SIG-M5 treated with dmso at 0.1 percent for 504 hours (cell line): ENCODE results near the gene N4BP2L1.

Experiments
- DNase-seq: peaks from one replicate; lab custom pipeline; 2025; ENCODE audit not compliant: unreplicated experiment; lab: John Stamatoyannopoulos, UW

The N4BP2L1 gene

DNA sequence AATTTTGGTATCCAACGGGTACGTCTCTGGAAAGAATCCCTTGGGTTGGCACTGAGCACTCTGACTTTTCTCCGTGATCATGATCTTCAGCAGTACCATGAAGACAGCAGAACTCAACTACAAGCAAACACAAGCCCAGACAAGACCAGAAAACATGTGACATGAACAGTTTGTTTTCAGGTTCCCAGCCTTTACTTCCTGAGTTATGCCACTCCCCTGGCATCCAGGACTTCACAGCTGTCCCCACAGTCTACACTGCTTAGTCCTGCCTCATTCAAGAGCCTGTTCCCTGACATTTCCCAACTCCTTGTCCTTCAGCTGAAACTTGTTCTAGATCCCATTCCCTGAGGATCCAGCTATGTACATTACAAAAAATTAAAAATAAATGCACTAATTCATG, 4.9 kb upstream of the N4BP2L1 start:
- DNase-seq = no peak

GRCh38 chr13:32431361-32431760, 3.4 kb upstream of the N4BP2L1 start:
- DNase-seq = no peak

- no peak for DNase-seq
Observed at GRCh38 chr13:32430018-32430747, 2.3 kb upstream of the N4BP2L1 start.

DNA sequence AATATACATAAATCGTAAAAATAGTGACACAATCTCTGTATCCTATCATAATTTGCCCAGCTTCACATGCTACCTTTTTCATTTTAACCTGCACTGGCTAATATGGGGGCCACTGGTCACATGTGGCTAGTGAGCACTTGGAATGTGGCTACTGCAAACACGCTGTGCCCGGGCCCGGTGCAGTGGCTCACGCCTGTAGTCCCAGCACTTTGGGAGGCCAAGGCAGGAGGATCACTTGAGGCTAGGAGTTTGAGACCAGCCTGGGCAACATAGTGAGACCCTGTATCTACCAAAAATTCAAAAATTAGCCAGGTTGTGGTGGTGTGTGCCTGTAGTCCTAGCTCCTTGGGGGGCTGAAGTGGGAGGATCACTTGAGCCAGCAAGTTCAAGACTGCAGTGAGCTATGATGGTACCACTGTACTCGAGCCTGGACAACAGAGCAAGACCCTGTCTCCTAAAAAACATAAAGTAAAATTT, 1.5 kb upstream of the N4BP2L1 start:
- DNase-seq = no peak

- peak; percentile 75 for DNase-seq
Observed at GRCh38 chr13:32428581-32429432, 877 bp upstream of the N4BP2L1 start.

- DNase-seq = no peak
Observed at GRCh38 chr13:32426990-32427851, 709 bp downstream of the N4BP2L1 start.

DNA sequence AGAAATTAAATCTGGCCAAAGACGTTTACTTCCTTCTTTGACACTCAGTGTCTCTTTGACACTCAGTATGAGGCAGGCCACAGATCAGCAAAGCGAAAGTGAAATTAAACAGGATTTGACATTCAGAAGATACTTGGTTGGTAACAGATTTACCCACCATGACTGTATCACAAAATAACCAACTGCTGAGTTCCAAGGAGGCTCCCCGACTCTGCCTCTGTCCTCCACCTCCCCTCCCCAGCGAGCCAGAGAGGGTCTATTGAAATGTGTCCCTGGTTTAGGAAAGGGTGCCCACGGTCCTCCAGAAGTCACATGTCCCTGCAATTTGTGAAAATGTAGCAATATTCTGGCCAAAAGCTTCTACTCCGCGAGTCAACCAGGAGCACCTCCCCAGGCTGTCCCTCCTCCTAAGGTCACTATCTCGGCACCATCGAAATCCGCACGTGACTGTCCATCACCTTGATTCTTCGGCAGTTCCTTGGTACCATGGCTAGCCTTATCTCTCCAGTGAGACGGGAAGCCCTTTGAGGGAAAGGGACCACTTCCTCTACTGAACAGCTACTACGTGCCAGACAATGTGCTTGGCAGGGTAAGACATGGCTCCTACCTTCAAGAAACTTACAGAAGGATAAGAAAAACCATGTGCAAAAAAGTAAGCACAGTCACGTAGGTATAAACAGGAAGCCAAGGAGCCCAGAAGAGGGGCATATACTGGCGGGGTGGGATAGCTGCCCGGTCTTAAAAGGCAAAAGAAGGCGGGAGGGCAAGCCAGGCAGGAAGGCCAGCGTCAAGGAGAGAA, 1.5 kb downstream of the N4BP2L1 start:
- peak; percentile 76 for DNase-seq

- no peak for DNase-seq
Observed at GRCh38 chr13:32425158-32425557, 2.8 kb downstream of the N4BP2L1 start.

DNA sequence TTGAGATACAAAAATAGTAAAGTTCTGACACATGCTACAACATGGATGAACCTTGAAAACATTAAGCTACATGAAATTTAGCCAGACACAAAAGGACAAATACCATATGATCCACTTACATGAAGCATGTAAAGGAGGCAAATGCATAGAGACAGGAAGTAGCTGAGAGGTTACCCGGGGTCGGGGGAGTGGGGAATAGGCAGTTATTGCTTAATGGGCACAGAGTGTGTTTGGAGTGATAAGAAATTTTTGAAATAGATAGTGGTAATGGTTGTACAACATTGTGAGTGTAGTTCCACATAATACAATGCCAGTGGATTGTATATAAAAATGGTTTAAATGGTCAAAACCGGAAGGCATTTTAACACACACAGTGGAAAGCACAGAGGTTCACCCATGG, 4.3 kb downstream of the N4BP2L1 start:
- DNase-seq = peak; percentile 76

- no peak for DNase-seq
Observed at GRCh38 chr13:32419862-32420261, 8.1 kb downstream of the N4BP2L1 start.

GRCh38 chr13:32417995-32418394, 9.9 kb downstream of the N4BP2L1 start:
- no peak for DNase-seq

GRCh38 chr13:32415019-32415418, 12.9 kb downstream of the N4BP2L1 start:
- DNase-seq = peak; percentile 30

DNA sequence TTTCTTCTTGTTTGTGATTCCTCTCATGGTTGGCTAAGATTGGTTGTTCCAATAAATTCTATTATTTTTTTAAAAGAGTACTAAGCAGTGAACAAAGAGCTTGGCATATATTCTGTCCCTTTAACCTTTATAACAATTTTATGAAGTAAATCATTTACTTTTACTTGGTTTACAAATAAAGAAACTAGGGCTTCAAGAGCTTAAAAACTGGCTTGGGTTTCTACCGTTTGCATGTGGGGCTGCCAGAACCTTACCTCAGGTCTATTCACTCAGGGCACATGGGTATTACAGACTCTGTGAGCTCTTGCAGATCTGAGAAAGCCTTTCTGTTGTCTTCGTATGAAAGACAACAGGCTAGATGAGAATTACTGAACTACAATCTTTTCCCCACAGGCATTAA, 13.3 kb downstream of the N4BP2L1 start:
- DNase-seq = no peak

DNA sequence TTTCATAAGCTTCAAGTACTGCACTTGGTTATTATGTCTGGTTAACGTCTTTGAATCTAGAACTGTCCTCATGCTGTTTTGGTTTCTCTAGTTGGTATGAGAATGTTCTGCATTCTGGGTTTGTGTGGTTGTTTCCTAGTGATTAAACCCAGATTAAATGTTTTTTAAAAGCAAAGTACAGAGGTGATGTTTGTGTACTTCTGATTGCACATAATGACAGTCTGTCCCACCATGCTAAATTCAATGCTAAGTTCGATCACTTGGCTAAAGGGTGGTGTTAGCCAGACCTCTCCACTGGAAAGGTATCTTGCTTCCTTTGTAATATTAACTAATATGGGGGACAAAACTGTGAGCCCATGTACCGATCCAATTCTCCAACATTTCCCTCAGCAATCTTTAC, 14.6 kb downstream of the N4BP2L1 start:
- no peak for DNase-seq

- peak; percentile 46 for DNase-seq
Observed at GRCh38 chr13:32409561-32410421, 18.1 kb downstream of the N4BP2L1 start.

- DNase-seq = no peak
Observed at GRCh38 chr13:32409001-32409313, 19.0 kb downstream of the N4BP2L1 start.

DNA sequence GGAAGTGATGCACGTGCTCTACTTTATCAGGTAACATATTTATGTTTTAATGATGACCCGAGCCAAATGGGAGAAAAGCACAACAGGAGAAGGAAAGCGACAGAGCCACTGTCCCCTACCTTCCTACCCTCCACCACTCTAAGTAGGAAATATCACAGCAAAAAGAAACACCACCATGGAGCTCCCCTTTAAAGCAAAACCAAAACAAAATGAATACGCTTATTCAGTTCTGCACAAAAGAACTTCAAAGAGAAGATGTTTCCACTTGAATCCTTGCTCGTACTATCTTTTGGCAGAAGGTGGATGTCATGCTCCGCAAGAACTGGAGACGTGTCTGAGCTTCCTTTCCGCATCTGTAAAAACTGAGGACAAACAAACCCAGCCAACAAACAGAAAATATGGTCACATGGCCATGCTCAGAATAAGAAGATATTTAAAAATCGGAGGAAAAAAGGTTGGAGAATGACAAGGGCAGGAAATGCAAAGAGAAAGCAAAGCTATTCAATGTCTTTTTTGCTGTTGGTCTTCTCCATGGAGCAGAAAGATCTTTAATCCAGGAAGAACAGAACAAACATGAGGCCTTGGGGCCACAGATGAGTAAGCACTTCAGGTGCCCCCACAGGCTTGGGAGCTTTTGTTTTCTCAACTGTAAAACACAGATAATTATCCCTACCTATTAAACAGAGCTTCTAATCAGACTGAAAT, 19.5 kb downstream of the N4BP2L1 start:
- no peak for DNase-seq

- no peak for DNase-seq
Observed at GRCh38 chr13:32407854-32408253, 20.1 kb downstream of the N4BP2L1 start.

GRCh38 chr13:32403108-32403507, 24.8 kb downstream of the N4BP2L1 start:
- no peak for DNase-seq
